OCI-LY3 (cell line): Measurements from ENCODE around the gene ZFR2.
"Not testable (repeated sequence)": the region's sequence is repeated elsewhere in the genome, so short reads cannot be mapped to it uniquely, and the experiment has no call there.

ENCODE experiments used
- CTCF ChIP-seq: fragments of 200-600, 300-600 bp; sonication (generic); IDR thresholded peaks from 2 replicates; pipeline ENCODE4 v1.5.1; 2014; ENCODE audit warnings: antibody characterized with exemption, low read length, low read depth
- EZH2phosphoT487 ChIP-seq: fragments of 200-600 bp; shearing (Covaris generic); IDR thresholded peaks from 2 replicates; pipeline ENCODE4 v1.6.1; 2018; ENCODE audit warnings: antibody characterized with exemption, mixed run types, low read depth

- not testable (repeated sequence) for TF ChIP-seq CTCF, EZH2phosphoT487
Measured at GRCh38 chr19:3874695-3875094, 5.9 kb upstream of the ZFR2 start.
